ENCODE data around the gene ZNF768. TPM values are rescaled to one million over a fixed set of nuclear protein-coding genes. Genes with fewer than 3 reads are reported as not detected.
A peak's percentile ranks its signal among the peaks of the same experiment; 100 is the strongest.

Gene ZNF768
- total RNA-seq, 4 donors from 2014 or later = 30.5 to 41.3 (median 36.6) TPM

DNA sequence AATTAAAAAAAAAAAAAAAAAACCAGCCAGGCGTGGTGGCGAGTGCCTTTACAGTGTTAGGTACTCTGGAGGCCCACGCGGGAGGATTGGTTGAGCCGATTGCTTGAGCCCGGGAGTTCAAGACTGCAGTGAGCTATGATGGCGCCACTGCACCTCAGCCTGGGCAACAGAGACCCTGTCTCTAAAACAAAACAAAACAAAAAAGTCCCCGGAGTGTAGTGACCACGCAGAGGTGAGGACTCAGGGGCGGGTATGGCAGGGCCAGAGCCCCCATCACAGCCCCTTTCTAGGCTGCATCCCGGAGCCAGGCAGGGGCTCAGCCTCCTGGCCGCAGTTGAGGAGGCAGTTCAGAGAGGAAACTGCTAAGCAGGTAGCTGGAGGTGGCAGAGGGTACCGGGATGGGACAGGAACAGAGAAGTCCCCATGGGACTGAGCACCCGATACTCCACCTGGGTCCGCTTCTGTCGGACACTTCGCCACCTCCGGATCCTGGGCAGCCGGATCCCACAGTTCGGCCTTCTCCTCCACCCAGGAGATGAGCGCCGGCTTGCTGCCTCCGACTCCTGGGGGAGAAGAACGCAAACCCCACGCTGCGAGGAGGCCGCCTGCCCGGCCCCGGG, 7.5 kb upstream of the ZNF768 start:
- Histone ChIP-seq H3K27me3 (no peaks in the 10 kb centered on the region), H3K27ac (peak overlapping the region; percentile 95), H3K9me3 (no peaks in the 10 kb centered on the region), H3K4me1 (peaks cover 32% of the 10 kb centered on the region), H3K4me3 (peak overlapping the region; percentile 83), H3K36me3 (peaks cover 25% of the 10 kb centered on the region)
- no peak for TF ChIP-seq CTCF (IDR thresholded peaks at IDR 0.05)
- no peak for TF ChIP-seq POLR2AphosphoS5 (IDR thresholded peaks at IDR 0.05)
- TF ChIP-seq EP300 (IDR thresholded peaks at IDR 0.05) = no peak
- TF ChIP-seq POLR2A (IDR thresholded peaks at IDR 0.05) = no peak
- no peak for DNase-seq (ENCODE audit: low spot score in 2 of 2)
- 24% methylated on average over 16 of the region's 29 CpGs for WGBS

GRCh38 chr16:30533146-30533522, 6.8 kb upstream of the ZNF768 start:
- H3K27me3 ChIP-seq = no peaks in the 10 kb centered on the region
- no peak overlapping the region for H3K4me3 ChIP-seq
- peaks cover 40% of the 10 kb centered on the region for H3K4me1 ChIP-seq
- H3K27ac ChIP-seq = no peak overlapping the region
- no peak for DNase-seq (ENCODE audit: low spot score in 2 of 2)
- H3K36me3 ChIP-seq = peaks cover 25% of the 10 kb centered on the region
- TF ChIP-seq POLR2A (IDR thresholded peaks at IDR 0.05) (no peak), POLR2AphosphoS5 (IDR thresholded peaks at IDR 0.05) (no peak), CTCF (IDR thresholded peaks at IDR 0.05) (no peak), EP300 (IDR thresholded peaks at IDR 0.05) (no peak)
- 72% methylated on average over 11 of the region's 11 CpGs for WGBS
- no peaks in the 10 kb centered on the region for H3K9me3 ChIP-seq

- no peak overlapping the region for H3K4me3 ChIP-seq
- no peaks in the 10 kb centered on the region for H3K9me3 ChIP-seq
- no peak overlapping the region for H3K27ac ChIP-seq
- DNase-seq (ENCODE audit: low spot score in 2 of 2) = no peak
- peaks cover 25% of the 10 kb centered on the region for H3K36me3 ChIP-seq
- no peak for TF ChIP-seq EP300 (IDR thresholded peaks at IDR 0.05)
- no peak for TF ChIP-seq POLR2AphosphoS5 (IDR thresholded peaks at IDR 0.05)
- peaks cover 46% of the 10 kb centered on the region for H3K4me1 ChIP-seq
- H3K27me3 ChIP-seq = no peaks in the 10 kb centered on the region
- 94% methylated on average over 20 of the region's 57 CpGs for WGBS
These were observed 6.1 kb upstream of the ZNF768 start for GRCh38 chr16:30532285-30533145.

GRCh38 chr16:30530163-30531037, 4.0 kb upstream of the ZNF768 start:
- peaks cover 25% of the 10 kb centered on the region for H3K36me3 ChIP-seq
- 56% methylated on average over 13 of the region's 13 CpGs for WGBS
- no peak for DNase-seq (ENCODE audit: low spot score in 2 of 2)
- no peaks in the 10 kb centered on the region for H3K9me3 ChIP-seq
- TF ChIP-seq EP300 (IDR thresholded peaks at IDR 0.05) (no peak), POLR2AphosphoS5 (IDR thresholded peaks at IDR 0.05) (no peak), POLR2A (IDR thresholded peaks at IDR 0.05) (no peak), CTCF (IDR thresholded peaks at IDR 0.05) (no peak)
- H3K27ac ChIP-seq = peak overlapping the region; percentile 21
- no peaks in the 10 kb centered on the region for H3K27me3 ChIP-seq
- no peak overlapping the region for H3K4me3 ChIP-seq
- H3K4me1 ChIP-seq = peaks cover 46% of the 10 kb centered on the region

GRCh38 chr16:30528799-30529457, 2.6 kb upstream of the ZNF768 start:
- WGBS = 63% methylated on average over 3 of the region's 4 CpGs
- no peak for DNase-seq (ENCODE audit: low spot score in 2 of 2)
- H3K4me3 ChIP-seq = no peak overlapping the region
- peaks cover 43% of the 10 kb centered on the region for H3K4me1 ChIP-seq
- H3K27ac ChIP-seq = no peak overlapping the region
- TF ChIP-seq CTCF (IDR thresholded peaks at IDR 0.05) = no peak
- no peak for TF ChIP-seq POLR2A (IDR thresholded peaks at IDR 0.05)
- TF ChIP-seq EP300 (IDR thresholded peaks at IDR 0.05) = no peak
- TF ChIP-seq POLR2AphosphoS5 (IDR thresholded peaks at IDR 0.05) = no peak
- peaks cover 35% of the 10 kb centered on the region for H3K36me3 ChIP-seq
- H3K9me3 ChIP-seq = no peaks in the 10 kb centered on the region
- H3K27me3 ChIP-seq = no peaks in the 10 kb centered on the region

All from suprapubic skin (tissue), 4 donors.